Ovary (tissue), 1 donor: ENCODE results near the gene SLC2A14.
"Not testable (repeated sequence)": the region's sequence is repeated elsewhere in the genome, so short reads cannot be mapped to it uniquely, and the experiment has no call there.

ENCODE experiments used
- EP300 ChIP-seq: sonication (generic); formaldehyde crosslinking; IDR thresholded peaks from one replicate; pipeline ENCODE4 v1.6.1; 2017; ENCODE audit warnings: antibody characterized with exemption
- POLR2A ChIP-seq: fragments of 450-650 bp; IDR thresholded peaks from one replicate; pipeline ENCODE4 v1.6.1; 2017; ENCODE audit warnings: antibody characterized with exemption, mild to moderate bottlenecking, moderate library complexity

- not testable (repeated sequence) for TF ChIP-seq POLR2A, EP300
Measured at GRCh38 chr12:7839226-7839625, 33.5 kb downstream of the SLC2A14 start.
